ENCODE results near the gene SSC5D. TPM values are rescaled to one million over a fixed set of nuclear protein-coding genes. Genes with fewer than 3 reads are reported as not detected.

The SSC5D gene
- total RNA-seq, 2 experiments from 2014 or later, result 0.42 to 1.3 TPM

DNA sequence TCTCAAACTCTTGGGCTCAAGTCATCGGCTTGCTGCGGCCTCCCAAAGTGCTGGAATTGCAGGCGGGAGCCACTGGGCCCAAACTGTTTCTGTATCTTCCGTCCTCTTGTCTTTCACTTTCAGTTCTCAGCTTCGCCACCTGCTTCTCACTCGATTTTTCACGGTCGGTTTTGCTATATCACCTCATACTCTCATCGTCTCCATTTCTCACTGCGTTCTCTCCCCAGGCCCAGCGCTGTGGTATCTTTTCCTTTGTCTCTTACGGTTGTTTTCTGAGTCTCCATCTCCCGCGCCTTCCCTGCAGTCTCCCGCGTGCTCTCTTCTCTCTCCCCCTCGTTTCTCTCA, 14.9 kb downstream of the SSC5D start:
- ChIA-PET CTCF (interaction anchor here (0.8 to 1.9 kb wide), 14 partner anchors 8 to 415 kb away, joined by 3 to 31 read pairs (median 7); partner anchors contain the start of genes ISOC2, PPP6R1, ZNF628 and ZNF784), POLR2A (interaction anchor here (0.6 to 1.4 kb wide), 12 partner anchors 14 to 362 kb away, joined by 3 to 17 read pairs (median 4); partner anchors contain the start of genes ISOC2, NAT14, UBE2S and ZNF628)
- Mint-ChIP-seq H3K27me3 (peaks cover 6% of the 10 kb centered on the region), H3K9me3 (no peaks in the 10 kb centered on the region), H3K36me3 (ENCODE audit: low read depth) (no peaks in the 10 kb centered on the region), H3K4me1 (ENCODE audit: low read depth) (peaks cover 12% of the 10 kb centered on the region), H3K4me3 (peak overlapping the region; percentile 89), H3K27ac (peak overlapping the region; percentile 76)
- DNase-seq (peak in 3 of 14 experiments; percentile 6 to 44 (median 43)), ATAC-seq (ENCODE audit: poor library complexity) (no peak)
- peaks cover 13% of the 10 kb centered on the region for H3K4me1 ChIP-seq (ENCODE audit: insufficient read depth, low read length)
- no peaks in the 10 kb centered on the region for H3K9me3 ChIP-seq (ENCODE audit: control insufficient read depth in 1 of 2, insufficient read depth in 1 of 2, low read length in 2 of 2)
- H3K36me3 ChIP-seq (ENCODE audit: insufficient read depth, low read length), result no peaks in the 10 kb centered on the region
- H3K4me3 ChIP-seq (ENCODE audit: low read length), result peak overlapping the region; percentile 64
- H3K27me3 ChIP-seq (ENCODE audit: control insufficient read depth in 1 of 2, insufficient read depth in 2 of 2, low read length in 2 of 2), result no peaks in the 10 kb centered on the region
- H3K27ac ChIP-seq (ENCODE audit: low read depth in 1 of 2, low read length in 2 of 2), result no peak overlapping the region
- intact Hi-C loops (cut with DNase I, micrococcal nuclease), result loop anchor here (5.0 to 10.0 kb wide), 4 partner anchors 198 to 848 kb away; no protein-coding TSS in a partner anchor
- no peak for TF ChIP-seq CTCF (IDR thresholded peaks at IDR 0.05)

- H3K4me1 Mint-ChIP-seq (ENCODE audit: low read depth), result peaks cover 12% of the 10 kb centered on the region
- Histone ChIP-seq H3K9me3 (ENCODE audit: control insufficient read depth in 1 of 2, insufficient read depth in 1 of 2, low read length in 2 of 2) (no peaks in the 10 kb centered on the region), H3K4me1 (ENCODE audit: insufficient read depth, low read length) (peaks cover 13% of the 10 kb centered on the region), H3K27ac (ENCODE audit: low read depth in 1 of 2, low read length in 2 of 2) (peak overlapping the region in 1 of 2 donors; percentile 44), H3K27me3 (ENCODE audit: control insufficient read depth in 1 of 2, insufficient read depth in 2 of 2, low read length in 2 of 2) (no peaks in the 10 kb centered on the region), H3K4me3 (ENCODE audit: low read length) (peak overlapping the region; percentile 64), H3K36me3 (ENCODE audit: insufficient read depth, low read length) (no peaks in the 10 kb centered on the region)
- peaks cover 7% of the 10 kb centered on the region for H3K27me3 Mint-ChIP-seq
- peak; percentile 98 for TF ChIP-seq CTCF (IDR thresholded peaks at IDR 0.05)
- peak; percentile 92 for ATAC-seq (ENCODE audit: poor library complexity)
- peak overlapping the region; percentile 89 for H3K4me3 Mint-ChIP-seq
- peak overlapping the region; percentile 76 for H3K27ac Mint-ChIP-seq
- CTCF ChIA-PET, result interaction anchor here (0.6 to 2.1 kb wide), 41 partner anchors 9 to 851 kb away, joined by 3 to 31 read pairs (median 4); partner anchors contain the start of genes FIZ1, ISOC2, NAT14 and PPP6R1
- DNase-seq, result peak; percentile 82 to 96 (median 91)
- H3K9me3 Mint-ChIP-seq, result no peaks in the 10 kb centered on the region
- POLR2A ChIA-PET, result interaction anchor here (0.6 to 1.4 kb wide), 16 partner anchors 15 to 363 kb away, joined by 3 to 17 read pairs (median 4); partner anchors contain the start of genes ISOC2, KMT5C, NAT14 and UBE2S
- H3K36me3 Mint-ChIP-seq (ENCODE audit: low read depth), result no peaks in the 10 kb centered on the region
- intact Hi-C loops (cut with DNase I, micrococcal nuclease), result loop anchor here (1.0 to 10.0 kb wide), 7 partner anchors 35 to 849 kb away; no protein-coding TSS in a partner anchor
Measured at GRCh38 chr19:55503502-55504251, 15.4 kb downstream of the SSC5D start.

- no peaks in the 10 kb centered on the region for H3K9me3 ChIP-seq (ENCODE audit: control insufficient read depth in 1 of 2, insufficient read depth in 1 of 2, low read length in 2 of 2)
- H3K36me3 ChIP-seq (ENCODE audit: insufficient read depth, low read length), result no peaks in the 10 kb centered on the region
- Mint-ChIP-seq H3K9me3 (no peaks in the 10 kb centered on the region), H3K27me3 (peaks cover 7% of the 10 kb centered on the region), H3K4me1 (ENCODE audit: low read depth) (peaks cover 12% of the 10 kb centered on the region), H3K4me3 (peak overlapping the region; percentile 21), H3K36me3 (ENCODE audit: low read depth) (no peaks in the 10 kb centered on the region), H3K27ac (peak overlapping the region; percentile 76)
- DNase-seq (no peak), ATAC-seq (ENCODE audit: poor library complexity) (no peak)
- CTCF ChIA-PET, result interaction anchor here (0.7 to 2.1 kb wide), 38 partner anchors 10 to 851 kb away, joined by 3 to 31 read pairs (median 4); partner anchors contain the start of genes FIZ1, ISOC2, NAT14 and PPP6R1
- H3K4me1 ChIP-seq (ENCODE audit: insufficient read depth, low read length), result peaks cover 13% of the 10 kb centered on the region
- peak; percentile 58 for TF ChIP-seq CTCF (IDR thresholded peaks at IDR 0.05)
- H3K27me3 ChIP-seq (ENCODE audit: control insufficient read depth in 1 of 2, insufficient read depth in 2 of 2, low read length in 2 of 2), result no peaks in the 10 kb centered on the region
- POLR2A ChIA-PET, result interaction anchor here (0.8 to 1.4 kb wide), 11 partner anchors 15 to 363 kb away, joined by 3 to 17 read pairs (median 4); partner anchors contain the start of genes ISOC2, KMT5C, NAT14 and UBE2S
- H3K4me3 ChIP-seq (ENCODE audit: low read length), result peak overlapping the region; percentile 64
- no peak overlapping the region for H3K27ac ChIP-seq (ENCODE audit: low read depth in 1 of 2, low read length in 2 of 2)
- intact Hi-C loops (cut with DNase I, micrococcal nuclease), result loop anchor here (1.0 to 10.0 kb wide), 7 partner anchors 36 to 849 kb away; no protein-coding TSS in a partner anchor
Measured at GRCh38 chr19:55504252-55504603, 16.0 kb downstream of the SSC5D start.

All from CD4-positive, alpha-beta T cell (primary cell).